Hematopoietic multipotent progenitor cell treated with erythropoietin and hydrocortisone succinate and interleukin-3 and kit ligand, for 15 days (in vitro differentiated cells): ENCODE results near the gene BFSP2.

Source experiments
- DNase-seq: peaks from one replicate; pipeline ENCODE4 v3.0.0-alpha.2; 2015; ENCODE audit warnings: low spot score

BFSP2 gene

DNA sequence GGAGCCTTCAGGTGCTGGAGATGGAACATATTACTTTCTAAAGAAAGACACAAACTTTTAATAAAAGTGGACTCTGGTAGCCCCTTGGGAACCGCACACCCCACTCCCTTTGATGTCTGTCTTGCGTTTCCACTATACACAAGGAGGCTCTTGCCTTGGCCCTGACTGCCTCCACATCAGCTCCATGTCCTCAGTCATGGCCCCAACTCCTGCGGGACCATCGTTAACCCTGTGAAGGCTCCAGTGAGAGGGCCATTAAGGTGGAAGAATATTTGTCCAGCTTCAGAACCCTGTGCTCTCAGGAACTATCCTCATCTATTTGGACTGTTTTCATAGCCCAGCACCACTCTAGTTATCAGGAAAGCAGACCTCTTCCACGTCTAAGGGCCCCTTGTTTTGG, 16.1 kb upstream of the BFSP2 start:
- DNase-seq: no peak

- DNase-seq: no peak
These were observed 15.4 kb upstream of the BFSP2 start for GRCh38 chr3:133384331-133385027.

- no peak for DNase-seq
These were observed 13.0 kb upstream of the BFSP2 start for GRCh38 chr3:133386876-133387275.

DNA sequence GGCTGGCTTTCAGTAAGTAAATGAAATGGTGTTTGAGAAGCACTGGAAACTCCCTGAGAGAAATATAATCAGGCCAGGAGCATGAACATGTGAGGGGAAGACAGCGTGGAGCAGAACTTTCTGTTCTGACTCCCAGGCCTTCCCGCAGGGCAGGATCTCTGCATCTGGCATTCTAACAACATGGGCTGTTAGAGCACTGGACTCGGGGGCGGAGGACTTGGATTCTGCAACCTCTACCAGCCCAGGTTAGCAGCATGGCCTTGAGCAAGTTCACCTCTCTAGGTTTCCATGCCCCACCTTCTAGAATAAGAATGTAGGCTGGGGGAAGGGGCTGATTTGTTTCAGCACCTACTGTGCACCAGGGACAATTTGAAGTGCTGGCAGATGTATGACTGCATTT, 12.5 kb upstream of the BFSP2 start:
- no peak for DNase-seq

GRCh38 chr3:133388696-133389395, 11.0 kb upstream of the BFSP2 start:
- no peak for DNase-seq

DNA sequence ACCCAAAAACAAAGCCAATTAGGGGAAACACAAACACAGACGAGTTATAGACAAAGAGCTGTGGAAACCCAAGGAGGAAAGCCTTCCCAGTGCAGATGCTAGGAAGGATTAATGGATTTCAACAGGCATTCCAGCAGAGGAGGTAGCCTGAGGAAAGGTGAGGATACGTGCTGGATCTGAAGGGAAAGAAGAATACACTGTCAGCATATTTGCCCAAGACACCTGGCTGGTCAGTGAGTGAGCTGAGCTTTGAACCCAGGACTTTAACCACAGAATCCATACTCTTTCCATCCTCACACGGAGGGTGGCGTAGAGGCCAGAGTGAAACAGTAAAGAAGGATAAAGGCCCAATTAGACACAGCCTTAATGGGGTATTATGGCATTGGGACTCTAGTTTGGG, 9.1 kb upstream of the BFSP2 start:
- no peak for DNase-seq

- no peak for DNase-seq
These were observed 6.7 kb upstream of the BFSP2 start for GRCh38 chr3:133393204-133393603.

- no peak for DNase-seq
These were observed 6.0 kb upstream of the BFSP2 start for GRCh38 chr3:133393691-133394474.

- no peak for DNase-seq
These were observed 5.1 kb upstream of the BFSP2 start for GRCh38 chr3:133394561-133395311.

DNA sequence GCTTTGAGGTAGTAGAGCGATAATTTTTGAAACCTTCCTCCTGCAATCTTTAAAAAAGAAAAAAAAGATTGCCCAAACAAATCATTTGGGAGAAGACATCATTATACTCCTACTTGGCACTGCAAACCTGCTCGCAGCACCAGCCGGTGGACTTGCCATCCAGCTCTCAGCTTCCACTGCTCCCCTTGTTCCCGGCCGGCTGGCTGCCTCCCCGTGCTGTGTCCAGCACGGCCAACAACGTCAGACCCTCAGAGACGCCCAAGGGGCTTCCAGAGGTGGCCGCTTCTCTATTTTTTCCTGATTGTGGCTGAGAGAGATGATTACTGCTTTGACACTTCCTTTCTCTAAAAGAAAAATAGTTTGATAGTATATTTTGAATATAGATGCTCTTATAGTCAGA, 3.0 kb upstream of the BFSP2 start:
- DNase-seq: no peak

- DNase-seq: no peak
These were observed 1.7 kb downstream of the BFSP2 start for GRCh38 chr3:133401374-133402135.

DNA sequence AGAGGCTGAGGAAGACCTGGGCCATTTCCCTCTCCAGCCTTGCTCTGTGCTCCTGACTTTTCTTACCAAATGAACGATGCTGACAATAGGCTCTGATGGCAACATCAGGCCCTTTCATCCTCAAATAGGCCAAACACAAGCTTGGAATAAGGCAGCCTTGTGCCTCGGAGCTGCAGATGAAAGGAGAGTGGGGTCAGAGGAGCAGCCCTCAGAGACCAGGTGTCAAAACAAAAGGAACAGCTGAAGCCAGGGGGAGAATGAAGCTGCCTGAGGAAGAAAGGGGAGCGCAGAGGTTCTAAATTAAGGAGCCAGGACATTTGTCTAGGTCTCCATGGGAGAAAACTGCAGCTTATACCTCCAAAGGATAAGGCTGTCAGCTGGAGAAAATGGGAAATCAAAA, 5.1 kb downstream of the BFSP2 start:
- DNase-seq: no peak

- DNase-seq: no peak
These were observed 8.5 kb downstream of the BFSP2 start for GRCh38 chr3:133408366-133408765.

GRCh38 chr3:133408961-133409360, 9.1 kb downstream of the BFSP2 start:
- DNase-seq: no peak

- DNase-seq: no peak
These were observed 10.5 kb downstream of the BFSP2 start for GRCh38 chr3:133410191-133410892.

- no peak for DNase-seq
These were observed 12.6 kb downstream of the BFSP2 start for GRCh38 chr3:133412183-133413132.

DNA sequence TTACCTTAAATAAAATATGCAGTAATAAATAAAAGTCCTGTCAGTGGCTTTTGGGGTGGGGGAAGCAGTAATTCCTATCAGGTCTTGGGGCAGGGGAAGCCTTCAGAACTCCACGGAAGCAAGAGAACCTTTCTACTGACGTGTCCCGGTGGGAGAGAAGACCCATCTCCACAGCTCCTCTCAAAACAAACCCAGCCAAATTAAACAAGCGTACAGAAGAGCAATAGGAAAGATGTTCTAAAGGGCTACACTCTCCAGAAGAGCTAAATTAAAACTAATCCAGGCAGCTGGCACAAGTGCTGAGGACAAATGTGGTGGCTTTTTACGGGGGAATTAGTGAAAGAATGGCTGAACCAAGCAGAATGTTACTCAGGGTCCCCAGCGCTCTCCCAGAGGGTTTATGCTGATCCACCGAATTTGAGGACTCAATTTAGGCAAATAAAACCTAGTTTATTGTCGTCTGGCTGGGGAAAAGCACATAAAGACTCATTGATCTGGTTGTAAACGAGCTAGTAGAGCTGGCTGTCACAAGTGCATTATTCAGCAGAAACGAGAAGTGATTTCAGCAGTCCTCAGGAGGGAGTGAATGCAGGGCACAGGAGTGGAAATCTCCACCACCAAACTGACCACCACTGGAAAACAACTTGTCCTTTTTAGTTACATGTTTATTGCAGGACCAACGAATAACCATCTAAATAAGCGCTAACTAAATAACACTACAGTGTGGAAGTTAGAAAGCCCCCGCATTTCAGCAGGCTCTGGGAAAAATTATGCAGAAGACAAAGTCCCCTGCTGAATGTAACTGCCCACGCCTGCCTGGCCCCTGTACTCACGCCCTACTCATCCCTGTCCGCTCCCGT, 13.5 kb downstream of the BFSP2 start:
- no peak for DNase-seq

DNA sequence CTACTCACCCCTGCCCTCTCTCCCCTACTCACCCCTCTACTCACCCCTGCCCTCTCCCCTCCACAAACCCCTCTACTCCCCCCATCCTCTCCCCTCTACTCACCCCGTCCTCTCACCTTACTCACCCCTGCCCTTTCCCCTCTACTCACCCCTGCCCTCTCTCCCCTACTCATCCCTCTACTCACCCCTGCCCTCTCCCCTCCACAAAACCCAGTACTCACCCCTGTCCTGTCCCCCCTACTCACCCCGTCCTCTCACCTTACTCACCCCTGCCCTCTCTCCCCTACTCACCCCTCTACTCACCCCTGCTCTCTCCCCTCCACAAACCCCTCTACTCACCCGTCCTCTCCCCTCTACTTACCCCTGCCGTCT, 14.2 kb downstream of the BFSP2 start:
- no peak for DNase-seq

DNA sequence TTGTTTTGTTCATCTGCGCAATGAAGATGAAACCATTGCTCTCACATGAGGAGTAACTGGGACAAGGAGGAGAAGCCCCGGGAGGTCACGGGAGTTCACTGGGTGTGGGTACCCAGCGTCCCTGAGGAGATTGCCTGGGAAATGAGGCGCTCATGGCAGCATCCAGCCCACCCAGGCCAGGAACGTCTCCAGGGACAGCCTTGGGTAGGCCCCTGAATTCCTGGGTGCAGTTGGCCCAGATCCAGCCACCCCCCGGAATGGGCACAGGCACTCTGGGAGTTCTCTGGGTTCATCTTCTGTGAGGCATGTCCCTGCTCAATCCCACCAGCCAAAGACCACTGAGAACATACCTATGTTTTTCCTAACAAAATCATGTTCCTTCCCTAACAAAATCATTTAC, 18.5 kb downstream of the BFSP2 start:
- no peak for DNase-seq
